GM18505 (cell line): ENCODE results near the gene NUP43.
"Not testable (repeated sequence)": the region's sequence is repeated elsewhere in the genome, so short reads cannot be mapped to it uniquely, and the experiment has no call there.

Source experiments
- ATAC-seq: cut with Tn5 transposase; IDR thresholded peaks from one replicate; pipeline ENCODE4 v1.9.1; 2021; ENCODE audit not compliant: unreplicated experiment
- POLR2A ChIP-seq: IDR thresholded peaks from 4 replicates; pipeline ENCODE4 v1.6.1; 2011; ENCODE audit warnings: borderline replicate concordance; ENCODE audit not compliant: insufficient read depth, insufficient read length; ENCODE audit errors: extremely low read depth

Gene NUP43

GRCh38 chr6:149755300-149756260 lies 9.3 kb upstream of the NUP43 start:
- no peak for TF ChIP-seq POLR2A
- peak; percentile 76 for ATAC-seq

- TF ChIP-seq POLR2A: no peak
- ATAC-seq: no peak
Measured at GRCh38 chr6:149754548-149754947, 8.2 kb upstream of the NUP43 start.

DNA sequence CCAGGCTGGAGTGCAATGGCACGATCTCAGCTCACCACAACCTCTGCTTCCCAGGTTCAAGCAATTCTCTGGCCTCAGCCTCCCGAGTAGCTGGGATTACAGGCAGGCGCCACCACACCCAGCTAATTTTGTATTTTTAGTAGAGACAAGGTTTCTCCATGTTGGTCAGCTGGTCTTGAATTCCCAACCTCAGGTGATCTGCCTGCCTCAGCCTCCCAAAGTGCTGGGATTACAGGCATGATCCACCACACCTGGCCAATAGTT lies 7.0 kb upstream of the NUP43 start:
- ATAC-seq: not testable (repeated sequence)

GRCh38 chr6:149752600-149753373 lies 6.5 kb upstream of the NUP43 start:
- ATAC-seq: no peak
- no peak for TF ChIP-seq POLR2A

DNA sequence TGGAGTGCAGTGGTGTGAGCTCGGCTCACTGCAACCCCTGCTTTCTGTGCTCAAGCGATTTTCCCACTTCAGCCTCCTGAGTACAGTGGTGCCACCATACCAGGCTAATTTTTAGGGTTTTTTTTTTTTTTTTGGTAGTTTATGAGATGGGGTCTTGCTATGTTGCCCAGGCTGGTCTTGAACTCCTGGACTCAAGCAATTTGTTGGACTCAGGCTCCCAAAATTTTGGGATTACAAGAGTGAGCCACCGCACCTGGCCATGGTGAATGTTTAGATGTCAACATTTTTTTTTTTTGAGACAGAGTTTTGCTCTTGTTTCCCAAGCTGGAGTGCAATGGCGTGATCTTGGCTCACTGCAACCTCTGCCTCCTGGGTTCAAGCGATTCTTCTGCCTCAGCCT lies 5.6 kb upstream of the NUP43 start:
- not testable (repeated sequence) for ATAC-seq

- ATAC-seq: no peak
- no peak for TF ChIP-seq POLR2A
Measured at GRCh38 chr6:149751239-149751638, 4.9 kb upstream of the NUP43 start.

DNA sequence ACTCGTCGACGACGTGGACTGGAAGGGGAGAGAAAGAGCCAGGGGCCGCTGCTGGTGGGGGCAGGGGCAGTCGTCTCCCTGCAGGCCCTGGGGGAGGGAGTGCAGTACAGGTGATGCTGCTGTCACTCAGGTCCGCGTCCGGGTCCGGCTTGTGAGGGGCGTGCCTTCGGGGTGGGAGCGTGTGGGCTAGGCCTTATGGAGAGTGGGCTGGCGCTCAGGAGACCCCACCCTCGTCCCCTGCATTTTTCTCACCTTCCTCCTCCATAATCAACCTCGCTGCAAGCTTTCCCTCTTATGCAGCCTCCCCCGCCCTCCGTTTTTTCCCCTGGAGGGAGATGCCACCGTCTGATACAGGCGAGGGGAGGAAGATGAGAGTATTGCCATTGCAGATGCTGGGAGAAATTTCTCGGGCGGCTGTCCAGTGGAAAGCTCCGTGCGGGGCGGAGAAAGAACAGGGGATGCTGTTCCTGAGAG lies 3.8 kb upstream of the NUP43 start:
- ATAC-seq: peak; percentile 32
- TF ChIP-seq POLR2A: no peak

DNA sequence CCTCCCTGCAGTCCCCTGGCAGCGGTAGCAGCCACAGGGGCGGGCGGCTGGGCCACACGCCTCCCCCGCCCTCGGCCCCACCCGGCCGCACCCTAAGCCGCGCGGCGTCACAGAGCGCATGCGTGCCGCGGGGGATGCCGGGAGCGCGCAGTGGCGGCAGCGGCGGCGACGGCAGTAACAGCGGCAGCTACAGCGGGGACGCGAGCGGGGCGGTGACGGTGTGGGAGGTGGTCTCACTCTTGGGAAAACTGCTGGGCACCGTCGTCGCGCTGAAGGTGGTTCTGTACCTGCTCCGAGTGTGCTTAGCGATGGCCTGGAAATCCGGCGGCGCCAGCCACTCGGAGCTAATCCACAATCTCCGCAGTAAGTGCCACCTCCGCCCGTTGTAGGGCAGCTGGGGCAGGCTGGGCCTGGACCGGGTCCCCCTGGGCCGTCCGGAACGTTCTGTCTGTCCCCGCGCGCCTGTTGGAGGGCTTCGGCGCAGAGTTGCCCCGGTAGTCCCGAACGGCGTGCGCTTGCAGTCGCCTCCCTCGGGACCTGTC lies 3.3 kb upstream of the NUP43 start, which contains the start of gene PCMT1:
Gene PCMT1, plus strand, starts transcription at position 148 of the 542 bp plus-strand sequence. Its CDS starts 161 bp downstream, at position 309.
- TF ChIP-seq POLR2A: peak; percentile 88
- peak; percentile 88 for ATAC-seq

GRCh38 chr6:149749082-149749593 lies 2.8 kb upstream of the NUP43 start:
- not testable (repeated sequence) for ATAC-seq

DNA sequence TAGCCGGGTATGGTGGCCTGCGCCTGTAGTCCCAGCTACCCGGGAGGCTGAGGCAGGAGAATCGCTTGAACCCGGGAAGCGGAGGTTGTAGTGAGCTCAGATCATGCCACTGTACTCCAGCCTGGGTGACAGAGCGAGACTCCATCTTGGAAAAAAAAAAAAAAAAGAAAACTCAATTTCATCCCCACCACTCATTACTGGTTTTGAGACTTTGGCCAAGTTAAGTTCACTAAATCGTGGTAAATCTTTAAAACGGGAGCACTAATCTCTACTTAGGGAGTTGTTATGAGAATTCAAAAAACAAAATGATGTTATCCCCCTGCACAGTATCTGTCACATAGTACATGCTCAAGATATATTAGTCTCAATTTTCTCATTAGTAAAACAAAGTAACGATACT lies 1.1 kb downstream of the NUP43 start:
- ATAC-seq: not testable (repeated sequence)

DNA sequence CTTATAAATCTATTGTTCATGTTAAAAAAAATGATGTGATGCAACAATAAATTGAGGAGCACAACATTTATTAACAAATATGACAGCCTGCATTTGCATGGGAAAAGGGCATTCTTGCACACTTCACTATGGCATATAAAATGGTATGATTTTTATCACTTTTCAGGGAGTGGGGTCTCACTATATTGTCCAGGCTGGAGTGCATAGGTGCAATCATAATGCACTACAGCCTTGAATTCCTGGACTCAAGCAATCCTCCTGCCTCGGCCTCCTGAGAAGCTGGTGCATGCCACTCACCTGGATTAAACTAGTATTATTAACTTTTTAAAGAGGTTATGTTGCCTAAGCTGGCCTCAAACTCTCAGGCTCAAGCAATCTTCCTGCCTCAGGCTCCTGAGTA lies 11.4 kb downstream of the NUP43 start:
- no peak for ATAC-seq
- TF ChIP-seq POLR2A: no peak

- no peak for ATAC-seq
- no peak for TF ChIP-seq POLR2A
Measured at GRCh38 chr6:149733089-149733720, 13.1 kb downstream of the NUP43 start.

GRCh38 chr6:149729824-149730223 lies 16.5 kb downstream of the NUP43 start:
- no peak for ATAC-seq
- TF ChIP-seq POLR2A: no peak

- no peak for ATAC-seq
Measured at GRCh38 chr6:149728499-149729234, 17.7 kb downstream of the NUP43 start.

More at GRCh38 chr6:149728499-149729234, 17.7 kb downstream of the NUP43 start:
- no peak for TF ChIP-seq POLR2A
